ENCODE results near the gene TSHZ1.
A peak's percentile ranks its signal among the peaks of the same experiment; 100 is the strongest.

Gene TSHZ1

GRCh38 chr18:75269696-75270095 is 59.1 kb downstream of the TSHZ1 start:
- Histone ChIP-seq H3K9me3 (replicated peaks; ENCODE audit: low read length) (no peaks in the 10 kb centered on the region), H3K4me1 (ENCODE audit: control insufficient read depth, insufficient read depth, low read length) (no peaks in the 10 kb centered on the region), H3K4me2 (ENCODE audit: low read length) (no peak overlapping the region), H3K9ac (ENCODE audit: low read depth, low read length) (no peak overlapping the region), H3K27me3 (ENCODE audit: control insufficient read depth, insufficient read depth, low read length) (no peaks in the 10 kb centered on the region), H3K4me3 (ENCODE audit: low read length) (no peak overlapping the region), H3K36me3 (ENCODE audit: insufficient read depth, low read length) (no peaks in the 10 kb centered on the region)

- H3K4me1 ChIP-seq (ENCODE audit: control insufficient read depth, insufficient read depth, low read length), result no peaks in the 10 kb centered on the region
- no peak overlapping the region for H3K4me3 ChIP-seq (ENCODE audit: low read length)
- no peaks in the 10 kb centered on the region for H3K27me3 ChIP-seq (ENCODE audit: control insufficient read depth, insufficient read depth, low read length)
- no peaks in the 10 kb centered on the region for H3K36me3 ChIP-seq (ENCODE audit: insufficient read depth, low read length)
- no peak overlapping the region for H3K9ac ChIP-seq (ENCODE audit: low read depth, low read length)
- H3K9me3 ChIP-seq (replicated peaks; ENCODE audit: low read length), result no peaks in the 10 kb centered on the region
- H3K4me2 ChIP-seq (ENCODE audit: low read length), result no peak overlapping the region
These were observed 61.4 kb downstream of the TSHZ1 start for GRCh38 chr18:75271952-75272351.

- no peaks in the 10 kb centered on the region for H3K4me1 ChIP-seq (ENCODE audit: control insufficient read depth, insufficient read depth, low read length)
- no peaks in the 10 kb centered on the region for H3K9me3 ChIP-seq (replicated peaks; ENCODE audit: low read length)
- no peaks in the 10 kb centered on the region for H3K36me3 ChIP-seq (ENCODE audit: insufficient read depth, low read length)
- H3K4me3 ChIP-seq (ENCODE audit: low read length), result no peak overlapping the region
- no peaks in the 10 kb centered on the region for H3K27me3 ChIP-seq (ENCODE audit: control insufficient read depth, insufficient read depth, low read length)
- H3K4me2 ChIP-seq (ENCODE audit: low read length), result no peak overlapping the region
- no peak overlapping the region for H3K9ac ChIP-seq (ENCODE audit: low read depth, low read length)
These were observed 63.2 kb downstream of the TSHZ1 start for GRCh38 chr18:75273817-75274216.

GRCh38 chr18:75275226-75275625 is 64.6 kb downstream of the TSHZ1 start:
- Histone ChIP-seq H3K36me3 (ENCODE audit: insufficient read depth, low read length) (no peaks in the 10 kb centered on the region), H3K4me1 (ENCODE audit: control insufficient read depth, insufficient read depth, low read length) (peaks cover 2% of the 10 kb centered on the region), H3K4me2 (ENCODE audit: low read length) (no peak overlapping the region), H3K4me3 (ENCODE audit: low read length) (no peak overlapping the region), H3K9ac (ENCODE audit: low read depth, low read length) (no peak overlapping the region), H3K27me3 (ENCODE audit: control insufficient read depth, insufficient read depth, low read length) (no peaks in the 10 kb centered on the region), H3K9me3 (replicated peaks; ENCODE audit: low read length) (no peaks in the 10 kb centered on the region)

- H3K27me3 ChIP-seq (ENCODE audit: control insufficient read depth, insufficient read depth, low read length), result no peaks in the 10 kb centered on the region
- H3K4me2 ChIP-seq (ENCODE audit: low read length), result no peak overlapping the region
- H3K9ac ChIP-seq (ENCODE audit: low read depth, low read length), result no peak overlapping the region
- no peaks in the 10 kb centered on the region for H3K36me3 ChIP-seq (ENCODE audit: insufficient read depth, low read length)
- H3K4me3 ChIP-seq (ENCODE audit: low read length), result no peak overlapping the region
- H3K4me1 ChIP-seq (ENCODE audit: control insufficient read depth, insufficient read depth, low read length), result peaks cover 12% of the 10 kb centered on the region
- no peaks in the 10 kb centered on the region for H3K9me3 ChIP-seq (replicated peaks; ENCODE audit: low read length)
These were observed 66.4 kb downstream of the TSHZ1 start for GRCh38 chr18:75276818-75277609.

- no peak overlapping the region for H3K4me3 ChIP-seq (ENCODE audit: low read length)
- H3K36me3 ChIP-seq (ENCODE audit: insufficient read depth, low read length), result no peaks in the 10 kb centered on the region
- no peak overlapping the region for H3K9ac ChIP-seq (ENCODE audit: low read depth, low read length)
- H3K4me2 ChIP-seq (ENCODE audit: low read length), result no peak overlapping the region
- peaks cover 12% of the 10 kb centered on the region for H3K4me1 ChIP-seq (ENCODE audit: control insufficient read depth, insufficient read depth, low read length)
- H3K27me3 ChIP-seq (ENCODE audit: control insufficient read depth, insufficient read depth, low read length), result no peaks in the 10 kb centered on the region
- H3K9me3 ChIP-seq (replicated peaks; ENCODE audit: low read length), result no peaks in the 10 kb centered on the region
These were observed 67.0 kb downstream of the TSHZ1 start for GRCh38 chr18:75277610-75277928.

- no peaks in the 10 kb centered on the region for H3K36me3 ChIP-seq (ENCODE audit: insufficient read depth, low read length)
- no peak overlapping the region for H3K4me2 ChIP-seq (ENCODE audit: low read length)
- H3K4me3 ChIP-seq (ENCODE audit: low read length), result no peak overlapping the region
- H3K27me3 ChIP-seq (ENCODE audit: control insufficient read depth, insufficient read depth, low read length), result no peaks in the 10 kb centered on the region
- peaks cover 12% of the 10 kb centered on the region for H3K4me1 ChIP-seq (ENCODE audit: control insufficient read depth, insufficient read depth, low read length)
- H3K9ac ChIP-seq (ENCODE audit: low read depth, low read length), result no peak overlapping the region
- H3K9me3 ChIP-seq (replicated peaks; ENCODE audit: low read length), result no peaks in the 10 kb centered on the region
These were observed 68.8 kb downstream of the TSHZ1 start for GRCh38 chr18:75279381-75279780.

- Histone ChIP-seq H3K9ac (ENCODE audit: low read depth, low read length) (no peak overlapping the region), H3K9me3 (replicated peaks; ENCODE audit: low read length) (no peaks in the 10 kb centered on the region), H3K36me3 (ENCODE audit: insufficient read depth, low read length) (no peaks in the 10 kb centered on the region), H3K27me3 (ENCODE audit: control insufficient read depth, insufficient read depth, low read length) (no peaks in the 10 kb centered on the region), H3K4me1 (ENCODE audit: control insufficient read depth, insufficient read depth, low read length) (peaks cover 12% of the 10 kb centered on the region), H3K4me3 (ENCODE audit: low read length) (no peak overlapping the region), H3K4me2 (ENCODE audit: low read length) (peak overlapping the region; percentile 54)
These were observed 70.1 kb downstream of the TSHZ1 start for GRCh38 chr18:75280427-75281280.

- no peaks in the 10 kb centered on the region for H3K9me3 ChIP-seq (replicated peaks; ENCODE audit: low read length)
- H3K36me3 ChIP-seq (ENCODE audit: insufficient read depth, low read length), result peaks cover 15% of the 10 kb centered on the region
- H3K27me3 ChIP-seq (ENCODE audit: control insufficient read depth, insufficient read depth, low read length), result no peaks in the 10 kb centered on the region
- H3K4me1 ChIP-seq (ENCODE audit: control insufficient read depth, insufficient read depth, low read length), result peaks cover 12% of the 10 kb centered on the region
- no peak overlapping the region for H3K4me3 ChIP-seq (ENCODE audit: low read length)
- no peak overlapping the region for H3K9ac ChIP-seq (ENCODE audit: low read depth, low read length)
- H3K4me2 ChIP-seq (ENCODE audit: low read length), result no peak overlapping the region
These were observed 72.1 kb downstream of the TSHZ1 start for GRCh38 chr18:75282746-75283145.

- H3K36me3 ChIP-seq (ENCODE audit: insufficient read depth, low read length), result peaks cover 16% of the 10 kb centered on the region
- H3K27me3 ChIP-seq (ENCODE audit: control insufficient read depth, insufficient read depth, low read length), result no peaks in the 10 kb centered on the region
- H3K9me3 ChIP-seq (replicated peaks; ENCODE audit: low read length), result no peaks in the 10 kb centered on the region
- H3K4me2 ChIP-seq (ENCODE audit: low read length), result no peak overlapping the region
- H3K4me1 ChIP-seq (ENCODE audit: control insufficient read depth, insufficient read depth, low read length), result peaks cover 12% of the 10 kb centered on the region
- H3K9ac ChIP-seq (ENCODE audit: low read depth, low read length), result no peak overlapping the region
- H3K4me3 ChIP-seq (ENCODE audit: low read length), result no peak overlapping the region
These were observed 73.1 kb downstream of the TSHZ1 start for GRCh38 chr18:75283731-75284130.

GRCh38 chr18:75284566-75284965 is 74.0 kb downstream of the TSHZ1 start:
- Histone ChIP-seq H3K9ac (ENCODE audit: low read depth, low read length) (no peak overlapping the region), H3K27me3 (ENCODE audit: control insufficient read depth, insufficient read depth, low read length) (no peaks in the 10 kb centered on the region), H3K36me3 (ENCODE audit: insufficient read depth, low read length) (peaks cover 16% of the 10 kb centered on the region), H3K9me3 (replicated peaks; ENCODE audit: low read length) (no peaks in the 10 kb centered on the region), H3K4me1 (ENCODE audit: control insufficient read depth, insufficient read depth, low read length) (peaks cover 12% of the 10 kb centered on the region), H3K4me3 (ENCODE audit: low read length) (no peak overlapping the region), H3K4me2 (ENCODE audit: low read length) (no peak overlapping the region)
